ENCODE results near the gene FIBCD1.

DNA sequence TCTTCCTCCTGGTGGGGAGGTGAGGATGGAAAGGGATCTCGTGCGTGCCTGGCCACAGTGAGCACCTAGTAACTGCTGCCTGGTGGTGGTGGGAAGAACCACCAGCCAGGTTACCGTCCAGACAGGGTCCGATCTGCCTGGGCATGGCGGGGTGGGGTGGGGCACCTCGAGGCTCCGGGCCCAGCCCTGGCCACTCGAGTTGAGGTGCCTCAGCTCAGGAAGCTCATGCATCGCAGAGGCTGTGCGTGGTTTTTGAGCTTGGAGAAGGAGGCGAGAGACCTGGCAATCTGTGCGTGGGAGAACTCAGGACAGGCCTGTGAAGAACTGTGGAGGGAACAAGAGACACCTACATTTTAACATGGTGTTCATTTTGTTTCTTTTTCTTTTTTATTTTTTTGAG lies 31.0 kb upstream of the FIBCD1 start:
- TF ChIP-seq, protein P1, sequence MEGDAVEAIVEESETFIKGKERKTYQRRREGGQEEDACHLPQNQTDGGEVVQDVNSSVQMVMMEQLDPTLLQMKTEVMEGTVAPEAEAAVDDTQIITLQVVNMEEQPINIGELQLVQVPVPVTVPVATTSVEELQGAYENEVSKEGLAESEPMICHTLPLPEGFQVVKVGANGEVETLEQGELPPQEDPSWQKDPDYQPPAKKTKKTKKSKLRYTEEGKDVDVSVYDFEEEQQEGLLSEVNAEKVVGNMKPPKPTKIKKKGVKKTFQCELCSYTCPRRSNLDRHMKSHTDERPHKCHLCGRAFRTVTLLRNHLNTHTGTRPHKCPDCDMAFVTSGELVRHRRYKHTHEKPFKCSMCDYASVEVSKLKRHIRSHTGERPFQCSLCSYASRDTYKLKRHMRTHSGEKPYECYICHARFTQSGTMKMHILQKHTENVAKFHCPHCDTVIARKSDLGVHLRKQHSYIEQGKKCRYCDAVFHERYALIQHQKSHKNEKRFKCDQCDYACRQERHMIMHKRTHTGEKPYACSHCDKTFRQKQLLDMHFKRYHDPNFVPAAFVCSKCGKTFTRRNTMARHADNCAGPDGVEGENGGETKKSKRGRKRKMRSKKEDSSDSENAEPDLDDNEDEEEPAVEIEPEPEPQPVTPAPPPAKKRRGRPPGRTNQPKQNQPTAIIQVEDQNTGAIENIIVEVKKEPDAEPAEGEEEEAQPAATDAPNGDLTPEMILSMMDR (IDR thresholded peaks at IDR 0.05; ENCODE audit: insufficient read depth, low read length), result no peak
- TF ChIP-seq POLR2AphosphoS5 (IDR thresholded peaks at IDR 0.05; ENCODE audit: low read depth) (no peak), SPI1 (IDR thresholded peaks at IDR 0.05; ENCODE audit: borderline replicate concordance, low read depth) (no peak), GABPA (IDR thresholded peaks at IDR 0.05; ENCODE audit: low read depth) (no peak)
- TF ChIP-seq, protein P2, sequence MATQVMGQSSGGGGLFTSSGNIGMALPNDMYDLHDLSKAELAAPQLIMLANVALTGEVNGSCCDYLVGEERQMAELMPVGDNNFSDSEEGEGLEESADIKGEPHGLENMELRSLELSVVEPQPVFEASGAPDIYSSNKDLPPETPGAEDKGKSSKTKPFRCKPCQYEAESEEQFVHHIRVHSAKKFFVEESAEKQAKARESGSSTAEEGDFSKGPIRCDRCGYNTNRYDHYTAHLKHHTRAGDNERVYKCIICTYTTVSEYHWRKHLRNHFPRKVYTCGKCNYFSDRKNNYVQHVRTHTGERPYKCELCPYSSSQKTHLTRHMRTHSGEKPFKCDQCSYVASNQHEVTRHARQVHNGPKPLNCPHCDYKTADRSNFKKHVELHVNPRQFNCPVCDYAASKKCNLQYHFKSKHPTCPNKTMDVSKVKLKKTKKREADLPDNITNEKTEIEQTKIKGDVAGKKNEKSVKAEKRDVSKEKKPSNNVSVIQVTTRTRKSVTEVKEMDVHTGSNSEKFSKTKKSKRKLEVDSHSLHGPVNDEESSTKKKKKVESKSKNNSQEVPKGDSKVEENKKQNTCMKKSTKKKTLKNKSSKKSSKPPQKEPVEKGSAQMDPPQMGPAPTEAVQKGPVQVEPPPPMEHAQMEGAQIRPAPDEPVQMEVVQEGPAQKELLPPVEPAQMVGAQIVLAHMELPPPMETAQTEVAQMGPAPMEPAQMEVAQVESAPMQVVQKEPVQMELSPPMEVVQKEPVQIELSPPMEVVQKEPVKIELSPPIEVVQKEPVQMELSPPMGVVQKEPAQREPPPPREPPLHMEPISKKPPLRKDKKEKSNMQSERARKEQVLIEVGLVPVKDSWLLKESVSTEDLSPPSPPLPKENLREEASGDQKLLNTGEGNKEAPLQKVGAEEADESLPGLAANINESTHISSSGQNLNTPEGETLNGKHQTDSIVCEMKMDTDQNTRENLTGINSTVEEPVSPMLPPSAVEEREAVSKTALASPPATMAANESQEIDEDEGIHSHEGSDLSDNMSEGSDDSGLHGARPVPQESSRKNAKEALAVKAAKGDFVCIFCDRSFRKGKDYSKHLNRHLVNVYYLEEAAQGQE (IDR thresholded peaks at IDR 0.05; ENCODE audit: insufficient replicate concordance, low read depth), result no peak
